GM23248 (cell line): ENCODE results near the gene EXOC3L2. TPM values are rescaled to one million over a fixed set of nuclear protein-coding genes. Genes with fewer than 3 reads are reported as not detected.

Source experiments
- DNase-seq: peaks from one replicate; pipeline ENCODE4 v3.0.0-alpha.2; 2015
- H2AFZ ChIP-seq: fragments of 200-600 bp; sonication (generic); 2 replicates; pipeline ENCODE4 v1.6.1; 2016; ENCODE audit warnings: antibody characterized with exemption
- H3F3A ChIP-seq: fragments of 200-600 bp; sonication (generic); 2 replicates; pipeline ENCODE4 v1.6.1; 2016; ENCODE audit warnings: mild to moderate bottlenecking, antibody characterized with exemption, mixed run types; ENCODE audit not compliant: insufficient read depth
- H3K27ac ChIP-seq: fragments of 200-600 bp; sonication (generic); 2 replicates; pipeline ENCODE4 v1.5.1; 2016; ENCODE audit warnings: mild to moderate bottlenecking
- H3K27me3 ChIP-seq: fragments of 200-600 bp; sonication (generic); replicated peaks from 2 replicates; pipeline ENCODE4 v1.6.1; 2016; ENCODE audit warnings: mild to moderate bottlenecking; ENCODE audit not compliant: insufficient read depth
- H3K36me3 ChIP-seq: fragments of 200-600 bp; sonication (generic); 2 replicates; pipeline ENCODE4 v1.6.1; 2016; ENCODE audit warnings: low read depth, mild to moderate bottlenecking
- H3K4me1 ChIP-seq: fragments of 200-600 bp; sonication (generic); 2 replicates; pipeline ENCODE4 v1.6.1; 2016; ENCODE audit warnings: mild to moderate bottlenecking; ENCODE audit not compliant: insufficient read depth
- H3K4me2 ChIP-seq: fragments of 200-600 bp; sonication (generic); one replicate; pipeline ENCODE4 v1.6.1; 2016; ENCODE audit warnings: mild to moderate bottlenecking; ENCODE audit not compliant: unreplicated experiment
- H3K4me3 ChIP-seq: fragments of 200-600 bp; sonication (generic); 2 replicates; pipeline ENCODE4 v1.5.1; 2016; ENCODE audit warnings: mild to moderate bottlenecking
- H3K79me2 ChIP-seq: fragments of 200-600 bp; sonication (generic); 2 replicates; pipeline ENCODE4 v1.6.1; 2016; ENCODE audit warnings: mild to moderate bottlenecking; ENCODE audit not compliant: insufficient read depth
- H3K9ac ChIP-seq: fragments of 200-600 bp; sonication (generic); 2 replicates; pipeline ENCODE4 v1.6.1; 2016; ENCODE audit warnings: mild to moderate bottlenecking
- H3K9me2 ChIP-seq: fragments of 200-600 bp; sonication (generic); 2 replicates; pipeline ENCODE4 v1.6.1; 2016; ENCODE audit warnings: mixed run types, mild to moderate bottlenecking, moderate library complexity; ENCODE audit not compliant: insufficient read depth
- H3K9me3 ChIP-seq: fragments of 200-600 bp; sonication (generic); one replicate; pipeline ENCODE4 v1.6.1; 2017; ENCODE audit warnings: low read depth
- H4K20me1 ChIP-seq: fragments of 200-600 bp; sonication (generic); 2 replicates; pipeline ENCODE4 v1.6.0; 2016; ENCODE audit not compliant: insufficient read depth
- EZH2 ChIP-seq: fragments of 200-600 bp; sonication (generic); IDR thresholded peaks from 2 replicates; pipeline ENCODE4 v1.6.1; 2018; ENCODE audit warnings: antibody characterized with exemption, mild to moderate bottlenecking; ENCODE audit not compliant: insufficient read depth, poor library complexity, severe bottlenecking
- EZH2phosphoT487 ChIP-seq: fragments of 200-600 bp; sonication (generic); IDR thresholded peaks from 2 replicates; pipeline ENCODE4 v1.6.1; 2018; ENCODE audit warnings: antibody characterized with exemption, moderate library complexity, mild to moderate bottlenecking, low read depth; ENCODE audit not compliant: insufficient read depth
- WGBS, 2 experiments: methylation state at CpG; one replicate each; pipeline ENCODE4 v1.1.6; 2015 to 2017; ENCODE audit warnings: low lambda C conversion rate in 2 of 2, low coverage in 1 of 2; ENCODE audit errors: missing lambda C conversion rate in 2 of 2; 5-methylcytosine and 5-hydroxymethylcytosine counted together
- in situ Hi-C: fragments of 300-500 bp; cut with MboI; formaldehyde crosslinking; loops from 2 replicates; pipeline ENCODE4 v1.15.0; 2020
- polyA plus RNA-seq: library from polyadenylated mRNA; unstranded; fragments of >200 nt; fragmentation: Nextera tagmentation; extraction: Ambion mirVana; gene quantifications from 2 replicates; pipeline ENCODE4 v1.2.1, GENCODE V29; 2016
- total RNA-seq: library from RNA; depleted of rRNA; stranded (reverse); fragments of >200 nt; shearing (Covaris generic); gene quantifications from 2 replicates; pipeline ENCODE4 v1.2.3, GENCODE V29; 2014

EXOC3L2 gene
- total and polyA plus RNA-seq, 2 experiments from 2014 or later, result not detected

- Histone ChIP-seq H3K4me3 (no peak overlapping the region), H4K20me1 (no peaks in the 10 kb centered on the region), H3F3A (no peaks in the 10 kb centered on the region), H3K9me2 (no peaks in the 10 kb centered on the region), H3K79me2 (no peaks in the 10 kb centered on the region), H3K9ac (no peak overlapping the region), H3K4me2 (no peak overlapping the region), H3K36me3 (no peaks in the 10 kb centered on the region), H3K4me1 (no peaks in the 10 kb centered on the region), H3K27me3 (no peaks in the 10 kb centered on the region), H3K9me3 (no peaks in the 10 kb centered on the region), H3K27ac (no peak overlapping the region), H2AFZ (no peak overlapping the region)
- TF ChIP-seq EZH2phosphoT487 (no peak), EZH2 (no peak)
- no peak for DNase-seq
- in situ Hi-C loops, result no loop called here
- 63 to 72% methylated on average over 13 of the region's 13 CpGs for WGBS, 2 experiments
Measured at GRCh38 chr19:45243144-45243732, 2.0 kb downstream of the EXOC3L2 start.

DNA sequence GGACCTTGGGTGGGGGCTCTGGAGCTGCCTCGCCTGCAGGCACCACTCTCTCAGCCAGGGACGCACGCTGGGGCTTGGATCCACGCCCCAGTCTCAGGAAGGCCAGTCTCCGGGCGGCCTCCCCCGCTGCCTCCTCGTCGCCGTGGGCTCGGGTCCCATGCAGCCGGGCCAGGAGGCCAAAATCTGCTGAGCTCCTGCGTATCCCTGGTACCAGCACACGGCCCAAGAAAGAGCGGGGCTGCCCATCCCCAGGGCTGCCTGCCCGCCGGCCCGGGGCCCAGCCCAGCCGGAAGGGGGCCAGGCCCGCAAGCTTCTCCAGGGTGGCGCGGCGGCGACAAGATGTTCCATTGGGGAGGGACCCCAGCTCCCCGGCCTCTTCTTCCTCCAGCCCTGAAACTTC is 6.7 kb downstream of the EXOC3L2 start:
- WGBS, 2 experiments, result 74 to 79% methylated on average over 22 to 24 of the region's 25 CpGs
- Histone ChIP-seq H3K36me3 (no peaks in the 10 kb centered on the region), H3K27ac (no peak overlapping the region)

DNA sequence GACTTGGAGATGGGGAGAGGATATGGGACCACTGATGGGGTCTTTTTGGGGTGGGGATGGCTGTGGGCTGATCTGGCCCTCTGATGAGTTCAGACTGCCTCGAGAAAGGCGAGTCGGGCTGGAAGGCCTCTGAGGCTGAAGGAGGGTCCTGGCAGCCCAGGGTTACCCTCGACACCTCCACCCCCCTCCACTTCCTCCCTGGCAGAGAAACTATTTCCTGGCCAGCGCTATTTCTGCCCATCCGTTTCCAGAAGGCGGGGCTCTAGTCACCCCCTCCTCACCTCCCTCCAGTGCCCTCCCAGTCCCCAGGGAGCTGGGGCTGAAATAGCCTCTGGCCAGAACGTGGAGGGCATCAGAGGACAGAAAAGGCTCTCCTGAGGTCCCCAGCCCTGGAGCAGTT is 9.7 kb downstream of the EXOC3L2 start:
- H3F3A ChIP-seq, result no peaks in the 10 kb centered on the region
- no peaks in the 10 kb centered on the region for H3K9me2 ChIP-seq
- H3K36me3 ChIP-seq, result no peaks in the 10 kb centered on the region
- no peak for TF ChIP-seq EZH2
- no peak for TF ChIP-seq EZH2phosphoT487
- WGBS, 2 experiments, result 17 to 20% methylated on average over 8 of the region's 8 CpGs
- H3K27me3 ChIP-seq, result peaks cover 26% of the 10 kb centered on the region
- no peaks in the 10 kb centered on the region for H3K79me2 ChIP-seq
- no peaks in the 10 kb centered on the region for H4K20me1 ChIP-seq
- H3K4me2 ChIP-seq, result no peak overlapping the region
- no peak overlapping the region for H2AFZ ChIP-seq
- H3K4me3 ChIP-seq, result no peak overlapping the region
- H3K27ac ChIP-seq, result no peak overlapping the region
- no peaks in the 10 kb centered on the region for H3K9me3 ChIP-seq
- H3K4me1 ChIP-seq, result no peaks in the 10 kb centered on the region
- in situ Hi-C loops, result no loop called here
- no peak overlapping the region for H3K9ac ChIP-seq
- DNase-seq, result no peak

More for the DNA sequence above, 6.7 kb downstream of the EXOC3L2 start:
- no peak overlapping the region for H3K9ac ChIP-seq
- H3K79me2 ChIP-seq, result no peaks in the 10 kb centered on the region
- H3K9me2 ChIP-seq, result no peaks in the 10 kb centered on the region
- H3K4me2 ChIP-seq, result no peak overlapping the region
- no peaks in the 10 kb centered on the region for H4K20me1 ChIP-seq
- DNase-seq, result no peak
- no peak for TF ChIP-seq EZH2
- no peak for TF ChIP-seq EZH2phosphoT487
- H3K4me1 ChIP-seq, result no peaks in the 10 kb centered on the region
- H3K9me3 ChIP-seq, result no peaks in the 10 kb centered on the region
- H3K4me3 ChIP-seq, result no peak overlapping the region
- no peak overlapping the region for H2AFZ ChIP-seq
- peaks cover 22% of the 10 kb centered on the region for H3K27me3 ChIP-seq
- H3F3A ChIP-seq, result no peaks in the 10 kb centered on the region
- in situ Hi-C loops, result no loop called here

GRCh38 chr19:45234089-45234869 is 10.9 kb downstream of the EXOC3L2 start:
- no peak overlapping the region for H3K4me3 ChIP-seq
- no peaks in the 10 kb centered on the region for H4K20me1 ChIP-seq
- no peaks in the 10 kb centered on the region for H3K4me1 ChIP-seq
- no peak overlapping the region for H3K4me2 ChIP-seq
- H3K9me3 ChIP-seq, result no peaks in the 10 kb centered on the region
- peak; percentile 20 for DNase-seq
- no peaks in the 10 kb centered on the region for H3K36me3 ChIP-seq
- H2AFZ ChIP-seq, result no peak overlapping the region
- H3K9me2 ChIP-seq, result no peaks in the 10 kb centered on the region
- no peak overlapping the region for H3K9ac ChIP-seq
- in situ Hi-C loops, result no loop called here
- H3K79me2 ChIP-seq, result no peaks in the 10 kb centered on the region
- no peak overlapping the region for H3K27ac ChIP-seq
- H3K27me3 ChIP-seq, result peaks cover 26% of the 10 kb centered on the region
- H3F3A ChIP-seq, result no peaks in the 10 kb centered on the region
- TF ChIP-seq EZH2, result no peak
- no peak for TF ChIP-seq EZH2phosphoT487
- WGBS, 2 experiments, result 12 to 14% methylated on average over 65 to 77 of the region's 93 CpGs
